SK-N-MC (cell line): ENCODE measurements around the gene DLG2.

Experiments
- DNase-seq: peaks from one replicate; pipeline ENCODE4 v3.0.0-alpha.2; 2011; ENCODE audit warnings: low read depth, low spot score
- H3K27ac ChIP-seq: fragments of 200-600 bp; sonication (generic); 2 replicates; pipeline ENCODE4 v1.5.1; 2016; ENCODE audit warnings: mixed run types
- H3K36me3 ChIP-seq: fragments of 200-600 bp; sonication (generic); 2 replicates; pipeline ENCODE4 v1.6.1; 2017; ENCODE audit warnings: antibody characterized with exemption, low read length, mixed read lengths; ENCODE audit not compliant: insufficient read depth
- H3K4me3 ChIP-seq: fragments of 200-600 bp; sonication (generic); 2 replicates; pipeline ENCODE4 v1.5.1; 2016
- H3K9ac ChIP-seq: fragments of 200-600 bp; sonication (generic); 2 replicates; pipeline ENCODE4 v1.8.0; 2017; ENCODE audit warnings: mixed run types, mixed read lengths; ENCODE audit not compliant: insufficient read length
- H3K9me3 ChIP-seq: fragments of 200-600 bp; sonication (generic); 2 replicates; pipeline ENCODE4 v1.6.1; 2017; ENCODE audit warnings: low read depth, mild to moderate bottlenecking, antibody characterized with exemption, low read length, moderate library complexity, mixed read lengths
- EZH2 ChIP-seq: fragments of 200-600 bp; sonication (generic); IDR thresholded peaks from one replicate; pipeline ENCODE4 v1.6.1; 2017; ENCODE audit warnings: antibody characterized with exemption
- FOXP2 ChIP-seq: optimal IDR thresholded peaks from 2 replicates; pipeline ENCODE3; 2011; ENCODE audit warnings: mild to moderate bottlenecking, moderate library complexity; ENCODE audit not compliant: insufficient read depth; ENCODE audit errors: extremely low read length, control extremely low read depth
- POLR2AphosphoS5 ChIP-seq: IDR thresholded peaks from 2 replicates; pipeline ENCODE4 v1.6.1; 2012; ENCODE audit warnings: mild to moderate bottlenecking, low read depth, low read length, borderline replicate concordance

The DLG2 gene

DNA sequence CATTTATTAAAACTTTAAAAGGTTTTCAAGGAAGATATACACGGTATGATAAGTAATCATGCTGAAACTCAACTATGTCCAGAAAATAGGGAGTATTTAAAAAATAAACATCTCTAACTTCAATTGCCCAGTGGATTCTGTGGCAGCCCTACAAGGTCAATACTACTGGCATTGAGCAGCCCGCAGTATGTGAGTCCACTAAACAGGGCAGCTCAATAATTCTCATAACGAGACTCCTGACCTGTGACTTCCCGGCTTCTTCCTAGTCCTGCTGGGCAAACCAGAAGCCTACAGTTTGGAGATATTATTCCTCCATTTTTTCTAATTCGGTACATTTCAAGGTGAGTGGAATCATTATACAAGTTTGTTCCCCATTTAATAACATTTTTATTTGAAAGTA lies 1760.5 kb downstream of the DLG2 start:
- Histone ChIP-seq H3K9me3 (no peaks in the 10 kb centered on the region), H3K4me3 (no peak overlapping the region), H3K9ac (no peak overlapping the region), H3K36me3 (no peaks in the 10 kb centered on the region), H3K27ac (no peak overlapping the region)
- no peak for TF ChIP-seq FOXP2
- no peak for TF ChIP-seq EZH2
- no peak for TF ChIP-seq POLR2AphosphoS5
- no peak for DNase-seq

DNA sequence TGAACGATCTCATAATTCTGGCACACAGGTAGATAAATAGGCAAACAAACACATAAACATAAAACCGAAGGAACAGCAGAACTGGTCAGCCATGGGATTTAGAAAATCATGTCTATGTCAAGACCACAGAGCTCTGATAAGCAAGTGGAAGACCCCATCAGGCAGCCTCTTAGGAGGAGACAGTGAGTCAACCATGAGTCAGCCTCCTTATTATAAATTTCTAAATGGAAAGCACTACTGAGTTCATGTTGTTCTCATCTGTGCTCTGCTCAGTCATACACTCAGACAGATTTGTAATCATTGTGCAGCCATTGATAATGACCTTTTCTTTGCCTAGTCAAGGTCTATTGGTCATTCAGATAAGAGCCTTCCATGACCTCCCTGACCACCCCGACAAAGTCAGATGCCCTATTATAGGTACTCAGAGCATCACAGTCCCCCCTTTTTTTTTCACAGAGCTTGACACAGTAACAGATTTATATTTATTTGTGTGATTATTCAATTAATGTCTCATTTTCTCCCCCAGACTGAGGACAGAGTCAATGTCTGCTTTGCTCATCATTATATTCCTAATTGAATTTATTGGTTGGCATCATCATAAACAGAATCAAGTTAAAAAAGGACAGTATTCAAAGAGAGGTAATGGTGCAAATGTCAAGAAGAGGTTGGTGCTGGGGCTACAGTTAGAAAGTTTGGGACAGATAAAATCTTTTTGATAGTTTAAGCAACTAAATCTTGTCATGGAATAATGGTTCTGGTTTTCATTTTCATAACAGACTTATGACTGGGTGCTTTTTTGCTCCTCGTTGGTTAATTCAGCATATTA lies 1761.3 kb downstream of the DLG2 start:
- Histone ChIP-seq H3K4me3 (no peak overlapping the region), H3K27ac (no peak overlapping the region), H3K9ac (no peak overlapping the region), H3K36me3 (no peaks in the 10 kb centered on the region), H3K9me3 (no peaks in the 10 kb centered on the region)
- DNase-seq, result no peak
- TF ChIP-seq FOXP2 (no peak), EZH2 (no peak), POLR2AphosphoS5 (no peak)

GRCh38 chr11:83864412-83865057 lies 1762.6 kb downstream of the DLG2 start:
- H3K9me3 ChIP-seq, result no peaks in the 10 kb centered on the region
- H3K36me3 ChIP-seq, result no peaks in the 10 kb centered on the region
- no peak overlapping the region for H3K4me3 ChIP-seq
- TF ChIP-seq POLR2AphosphoS5 (no peak), EZH2 (no peak), FOXP2 (no peak)
- no peak overlapping the region for H3K9ac ChIP-seq
- no peak overlapping the region for H3K27ac ChIP-seq
- no peak for DNase-seq

GRCh38 chr11:83863272-83863671 lies 1763.9 kb downstream of the DLG2 start:
- no peak for DNase-seq
- Histone ChIP-seq H3K4me3 (no peak overlapping the region), H3K36me3 (no peaks in the 10 kb centered on the region), H3K9ac (no peak overlapping the region), H3K27ac (no peak overlapping the region), H3K9me3 (no peaks in the 10 kb centered on the region)
- TF ChIP-seq EZH2 (no peak), POLR2AphosphoS5 (no peak), FOXP2 (no peak)

DNA sequence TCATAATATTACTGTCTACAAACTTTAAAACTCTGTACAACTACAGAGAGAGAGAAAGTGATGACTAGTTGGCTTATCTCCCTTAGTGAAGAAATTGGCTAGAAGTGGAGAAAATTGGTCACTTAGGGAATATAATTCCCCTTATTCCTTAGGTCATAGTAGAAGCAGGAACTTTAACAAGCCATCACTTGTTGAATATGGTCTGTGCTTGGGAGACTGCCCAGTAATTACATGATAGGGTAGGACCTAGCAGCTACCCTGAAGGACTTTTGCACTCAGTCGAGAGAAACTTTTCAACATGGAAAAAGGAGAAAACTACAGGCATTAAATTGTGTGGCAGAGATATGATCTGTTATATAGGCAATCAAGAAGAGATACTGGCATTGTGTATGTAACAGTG lies 1764.5 kb downstream of the DLG2 start:
- TF ChIP-seq EZH2, result no peak
- TF ChIP-seq FOXP2, result no peak
- no peak for TF ChIP-seq POLR2AphosphoS5
- DNase-seq, result no peak
- no peak overlapping the region for H3K9ac ChIP-seq
- no peaks in the 10 kb centered on the region for H3K9me3 ChIP-seq
- no peak overlapping the region for H3K27ac ChIP-seq
- H3K4me3 ChIP-seq, result no peak overlapping the region
- H3K36me3 ChIP-seq, result no peaks in the 10 kb centered on the region

- Histone ChIP-seq H3K36me3 (no peaks in the 10 kb centered on the region), H3K9me3 (no peaks in the 10 kb centered on the region), H3K27ac (no peak overlapping the region), H3K9ac (no peak overlapping the region), H3K4me3 (no peak overlapping the region)
- DNase-seq, result no peak
- TF ChIP-seq FOXP2 (no peak), EZH2 (no peak), POLR2AphosphoS5 (no peak)
Measured at GRCh38 chr11:83862033-83862432, 1765.1 kb downstream of the DLG2 start.

GRCh38 chr11:83858694-83859093 lies 1768.5 kb downstream of the DLG2 start:
- Histone ChIP-seq H3K4me3 (no peak overlapping the region), H3K9me3 (no peaks in the 10 kb centered on the region), H3K36me3 (no peaks in the 10 kb centered on the region), H3K9ac (no peak overlapping the region), H3K27ac (no peak overlapping the region)
- no peak for TF ChIP-seq EZH2
- no peak for TF ChIP-seq POLR2AphosphoS5
- TF ChIP-seq FOXP2, result no peak
- DNase-seq, result no peak

DNA sequence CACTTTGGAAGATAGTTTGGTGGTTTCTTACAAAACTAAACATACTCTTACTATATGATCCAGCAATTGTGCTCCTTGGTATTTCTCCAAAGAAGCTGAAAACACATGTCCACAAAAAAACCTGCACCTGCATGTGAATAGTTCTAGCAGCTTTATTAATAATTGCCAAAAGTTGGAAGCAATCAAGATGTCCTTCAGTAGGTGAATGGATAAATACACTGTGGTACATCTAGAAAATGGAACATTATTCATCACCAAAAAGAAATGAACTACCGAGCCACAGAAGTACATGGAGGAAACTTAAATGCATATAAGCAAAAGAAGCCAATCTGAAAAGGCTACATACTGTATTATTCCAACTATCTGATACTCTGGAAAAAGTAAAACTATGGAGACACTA lies 1771.9 kb downstream of the DLG2 start:
- TF ChIP-seq POLR2AphosphoS5, result no peak
- TF ChIP-seq FOXP2, result no peak
- no peak for TF ChIP-seq EZH2
- H3K27ac ChIP-seq, result no peak overlapping the region
- no peaks in the 10 kb centered on the region for H3K9me3 ChIP-seq
- H3K4me3 ChIP-seq, result no peak overlapping the region
- no peaks in the 10 kb centered on the region for H3K36me3 ChIP-seq
- no peak for DNase-seq
- H3K9ac ChIP-seq, result no peak overlapping the region
